Thyroid gland (tissue), 4 donors: ENCODE results near the gene INSC. TPM values are rescaled to one million over a fixed set of nuclear protein-coding genes. Genes with fewer than 3 reads are reported as not detected.

Experiments used
- DNase-seq, 2 donors: peaks; one replicate each; pipeline ENCODE4 v3.0.0-alpha.2; 2019
- H3K27ac ChIP-seq, 3 donors: fragments of 200-600 bp; sonication (generic); 1 replicate in 2 of 3; 2 replicates in 1 of 3; pipeline ENCODE4 v1.5.1; 2016 to 2019; ENCODE audit warnings: mild to moderate bottlenecking in 1 of 3, moderate library complexity in 1 of 3
- H3K27me3 ChIP-seq: fragments of 200-600 bp; sonication (generic); one replicate; pipeline ENCODE4 v1.5.1; 2019
- H3K36me3 ChIP-seq, 2 donors: fragments of 200-600 bp; sonication (generic); one replicate each; pipeline ENCODE4 v1.5.1; 2016 to 2019
- H3K4me1 ChIP-seq, 2 donors: fragments of 200-600 bp; sonication (generic); one replicate each; pipeline ENCODE4 v1.5.1; 2017 to 2019
- H3K4me3 ChIP-seq, 3 donors: fragments of 200-600 bp; sonication (generic); replicated peaks in 1 of 3; 1 replicate in 2 of 3; 2 replicates in 1 of 3; pipeline ENCODE4 v1.5.1; 2016; ENCODE audit warnings: mild to moderate bottlenecking in 1 of 3
- H3K9me3 ChIP-seq: fragments of 200-600 bp; sonication (generic); one replicate; pipeline ENCODE4 v1.5.1; 2017
- POLR2A ChIP-seq, 2 donors: fragments of 450-650 bp; IDR thresholded peaks; one replicate each; pipeline ENCODE4 v1.6.1; 2017; ENCODE audit warnings: antibody characterized with exemption in 2 of 2, mild to moderate bottlenecking in 2 of 2, moderate library complexity in 1 of 2
- WGBS, 2 donors: methylation state at CpG; one replicate each; pipeline ENCODE4 v1.1.5; 2017; 5-methylcytosine and 5-hydroxymethylcytosine counted together
- intact Hi-C: fragments of 100-400 bp; cut with DNase I; formaldehyde crosslinking; loops from one replicate; pipeline ENCODE4 v1.15.1; 2023
- total RNA-seq, 4 donors: library from RNA; depleted of rRNA; stranded (reverse); fragments of >200 nt; gene quantifications; one replicate each; pipeline ENCODE4 v1.2.3, GENCODE V29; 2016
- TF ChIP-seq, protein P1 (sequence below), 6 experiments: fragments of 200-600 bp in 3 of 6; fragments of 450-650 bp in 3 of 6; sonication (generic) in 3 of 6; IDR thresholded peaks; one replicate each; pipeline ENCODE4 v1.5.1; 2016 to 2019; ENCODE audit warnings: antibody characterized with exemption in 6 of 6, mild to moderate bottlenecking in 2 of 6, inconsistent platforms in 1 of 6, moderate library complexity in 1 of 6

INSC gene
- total RNA-seq, 4 donors from 2014 or later, result 0.38 to 1.2 (median 0.54) TPM; not detected in 1

DNA sequence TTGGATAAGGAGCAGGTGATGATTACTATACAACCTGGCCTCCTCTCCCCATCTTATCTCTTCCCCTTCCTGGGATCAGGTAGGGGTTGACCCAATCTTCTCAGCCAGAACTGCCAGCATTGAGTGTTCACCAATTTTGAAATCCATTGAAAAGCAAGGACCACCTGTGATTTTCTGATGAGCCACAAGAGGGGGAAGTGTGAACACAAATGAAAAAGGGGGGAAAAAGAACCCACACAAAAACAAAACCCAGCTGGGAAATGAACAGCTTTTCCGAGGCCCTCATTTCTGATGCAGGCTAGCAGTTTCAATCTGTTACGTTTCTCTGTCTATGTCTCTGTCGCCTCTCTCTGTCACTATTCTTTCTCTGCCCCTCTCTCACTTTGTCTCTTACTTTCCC is 161.9 kb downstream of the INSC start:
- 40 to 43% methylated on average over 3 of the region's 3 CpGs for WGBS, 2 donors
- intact Hi-C loops, result no loop called here
- DNase-seq, result no peak

DNA sequence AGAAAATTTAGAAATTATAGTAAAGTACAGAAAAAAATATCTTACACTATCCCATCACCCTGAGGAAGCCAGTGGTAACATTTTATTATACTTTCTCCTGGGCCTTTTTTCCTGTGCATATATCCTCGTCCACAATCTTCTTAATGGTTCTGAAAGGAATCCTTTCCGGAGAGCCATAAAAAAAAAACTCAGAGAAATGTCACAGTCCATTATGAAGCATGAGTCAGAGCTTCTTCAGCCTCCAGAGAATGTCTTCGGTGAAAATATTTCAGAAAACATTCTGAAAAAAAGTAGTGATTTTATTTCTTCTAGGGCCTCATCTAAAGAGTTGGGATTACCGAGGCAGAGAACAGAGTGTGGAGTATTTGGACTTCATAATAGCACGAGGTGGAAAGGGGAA is 163.4 kb downstream of the INSC start:
- TF ChIP-seq, protein P1, sequence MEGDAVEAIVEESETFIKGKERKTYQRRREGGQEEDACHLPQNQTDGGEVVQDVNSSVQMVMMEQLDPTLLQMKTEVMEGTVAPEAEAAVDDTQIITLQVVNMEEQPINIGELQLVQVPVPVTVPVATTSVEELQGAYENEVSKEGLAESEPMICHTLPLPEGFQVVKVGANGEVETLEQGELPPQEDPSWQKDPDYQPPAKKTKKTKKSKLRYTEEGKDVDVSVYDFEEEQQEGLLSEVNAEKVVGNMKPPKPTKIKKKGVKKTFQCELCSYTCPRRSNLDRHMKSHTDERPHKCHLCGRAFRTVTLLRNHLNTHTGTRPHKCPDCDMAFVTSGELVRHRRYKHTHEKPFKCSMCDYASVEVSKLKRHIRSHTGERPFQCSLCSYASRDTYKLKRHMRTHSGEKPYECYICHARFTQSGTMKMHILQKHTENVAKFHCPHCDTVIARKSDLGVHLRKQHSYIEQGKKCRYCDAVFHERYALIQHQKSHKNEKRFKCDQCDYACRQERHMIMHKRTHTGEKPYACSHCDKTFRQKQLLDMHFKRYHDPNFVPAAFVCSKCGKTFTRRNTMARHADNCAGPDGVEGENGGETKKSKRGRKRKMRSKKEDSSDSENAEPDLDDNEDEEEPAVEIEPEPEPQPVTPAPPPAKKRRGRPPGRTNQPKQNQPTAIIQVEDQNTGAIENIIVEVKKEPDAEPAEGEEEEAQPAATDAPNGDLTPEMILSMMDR (IDR thresholded peaks at IDR 0.05), result no peak
- TF ChIP-seq POLR2A (IDR thresholded peaks at IDR 0.05), result no peak
- H3K36me3 ChIP-seq, result no peaks in the 10 kb centered on the region
- H3K27ac ChIP-seq, result no peak overlapping the region
- H3K9me3 ChIP-seq, result no peaks in the 10 kb centered on the region
- intact Hi-C loops, result no loop called here
- no peaks in the 10 kb centered on the region for H3K27me3 ChIP-seq
- no peak for DNase-seq
- no peaks in the 10 kb centered on the region for H3K4me1 ChIP-seq
- no peak overlapping the region for H3K4me3 ChIP-seq
- 73 to 76% methylated on average over 5 of the region's 5 CpGs for WGBS, 2 donors

More for the DNA sequence above, 161.9 kb downstream of the INSC start:
- Histone ChIP-seq H3K4me1 (no peaks in the 10 kb centered on the region), H3K36me3 (no peaks in the 10 kb centered on the region), H3K9me3 (no peaks in the 10 kb centered on the region), H3K27me3 (no peaks in the 10 kb centered on the region), H3K27ac (no peak overlapping the region), H3K4me3 (no peak overlapping the region)
- TF ChIP-seq POLR2A (IDR thresholded peaks at IDR 0.05), result no peak
- TF ChIP-seq, protein P1 (IDR thresholded peaks at IDR 0.05), result no peak

DNA sequence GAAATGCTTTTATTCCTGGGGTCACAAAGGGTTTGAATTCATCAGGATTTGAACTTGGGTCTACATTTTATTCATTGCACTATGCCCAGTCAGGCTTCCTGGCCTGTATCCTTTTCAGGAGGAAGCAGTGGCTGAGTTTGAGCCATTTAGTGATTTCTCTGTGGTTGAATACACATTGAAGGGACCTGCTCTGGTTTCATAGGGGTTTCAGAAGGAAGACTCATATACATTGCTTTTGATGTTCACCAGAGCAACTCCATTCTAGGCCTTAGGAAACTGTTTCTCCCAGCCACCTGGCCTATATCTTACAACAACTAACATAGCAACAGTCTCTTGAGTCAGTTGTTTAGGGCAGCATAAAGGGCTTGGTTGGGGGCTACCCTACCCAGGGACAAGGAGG is 165.7 kb downstream of the INSC start:
- H3K27ac ChIP-seq, result no peak overlapping the region
- no peak overlapping the region for H3K4me3 ChIP-seq
- H3K27me3 ChIP-seq, result no peaks in the 10 kb centered on the region
- no peaks in the 10 kb centered on the region for H3K36me3 ChIP-seq
- intact Hi-C loops, result no loop called here
- TF ChIP-seq, protein P1 (IDR thresholded peaks at IDR 0.05), result no peak
- no peak for TF ChIP-seq POLR2A (IDR thresholded peaks at IDR 0.05)
- H3K9me3 ChIP-seq, result no peaks in the 10 kb centered on the region
- no peak for DNase-seq
- no peaks in the 10 kb centered on the region for H3K4me1 ChIP-seq

DNA sequence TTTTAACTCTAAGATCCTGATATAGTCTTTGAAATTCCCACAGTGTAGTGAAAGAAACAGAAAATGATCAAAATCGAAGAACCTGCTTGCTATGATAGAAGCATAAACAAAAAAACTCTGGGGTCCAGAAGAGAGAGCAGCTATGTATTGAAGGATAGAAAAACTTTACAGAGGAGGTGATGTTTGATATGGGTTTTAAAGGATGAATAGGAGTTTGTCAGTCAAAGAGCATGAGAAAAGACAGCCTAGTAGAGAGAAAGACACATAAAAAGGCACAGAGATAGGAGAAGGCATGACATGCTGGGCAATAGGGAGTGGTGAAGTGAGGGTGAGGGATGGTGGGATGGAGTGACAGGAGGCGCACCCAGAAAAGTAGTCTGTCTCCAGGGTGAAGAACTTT is 168.0 kb downstream of the INSC start:
- intact Hi-C loops, result no loop called here
- no peak overlapping the region for H3K4me3 ChIP-seq
- no peak for TF ChIP-seq POLR2A (IDR thresholded peaks at IDR 0.05)
- TF ChIP-seq, protein P1 (IDR thresholded peaks at IDR 0.05), result no peak
- H3K9me3 ChIP-seq, result no peaks in the 10 kb centered on the region
- WGBS, 2 donors, result 81 to 82% methylated on average over 2 of the region's 2 CpGs
- H3K36me3 ChIP-seq, result no peaks in the 10 kb centered on the region
- no peaks in the 10 kb centered on the region for H3K27me3 ChIP-seq
- no peaks in the 10 kb centered on the region for H3K4me1 ChIP-seq
- H3K27ac ChIP-seq, result no peak overlapping the region
- DNase-seq, result no peak

DNA sequence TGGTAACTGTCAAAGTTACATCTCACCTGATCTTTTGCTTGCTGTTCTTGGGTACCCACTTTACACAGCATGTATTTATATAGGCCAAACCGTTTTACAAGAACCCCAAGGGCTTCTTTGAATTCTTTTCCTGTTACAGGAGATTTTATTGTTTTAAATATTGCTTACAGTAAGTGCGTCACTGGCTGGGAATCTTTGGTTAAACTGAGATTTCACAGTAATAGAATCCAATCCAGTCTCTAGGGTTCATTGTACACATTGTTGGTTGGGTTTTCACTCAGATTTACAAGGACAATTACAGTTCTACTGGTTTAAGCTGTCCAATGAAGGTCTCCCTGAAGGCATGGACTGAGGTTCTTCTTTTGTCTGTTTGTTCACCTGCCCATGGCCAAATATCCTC is 171.7 kb downstream of the INSC start:
- no peak for DNase-seq
- WGBS, 2 donors, result 56 to 62% methylated on average over 2 of the region's 2 CpGs

More for the DNA sequence above, 171.7 kb downstream of the INSC start:
- Histone ChIP-seq H3K27ac (no peak overlapping the region), H3K27me3 (no peaks in the 10 kb centered on the region), H3K9me3 (no peaks in the 10 kb centered on the region), H3K36me3 (no peaks in the 10 kb centered on the region), H3K4me1 (no peaks in the 10 kb centered on the region), H3K4me3 (no peak overlapping the region)
- TF ChIP-seq POLR2A (IDR thresholded peaks at IDR 0.05), result no peak
- TF ChIP-seq, protein P1 (IDR thresholded peaks at IDR 0.05), result no peak
- intact Hi-C loops, result no loop called here
